Spinal cord (tissue), 10 donors: ENCODE data around the gene SUCLG2. TPM values are rescaled to one million over a fixed set of nuclear protein-coding genes. Genes with fewer than 3 reads are reported as not detected.
A peak's percentile ranks its signal among the peaks of the same experiment; 100 is the strongest.

Experiments
- DNase-seq, 6 donors: peaks; one replicate each; pipeline versions ENCODE4 v3.0.0 to v3.0.0-alpha.2; 2013 to 2015; ENCODE audit warnings: low spot score in 6 of 6, low read depth in 4 of 6
- H3K27ac ChIP-seq: one replicate; pipeline ENCODE4 v1.5.1; 2013; ENCODE audit warnings: low read depth, low read length, control low read depth
- H3K27me3 ChIP-seq: one replicate; pipeline ENCODE4 v1.6.1; 2013; ENCODE audit warnings: low read length; ENCODE audit not compliant: control insufficient read depth, insufficient read depth
- H3K36me3 ChIP-seq: one replicate; pipeline ENCODE4 v1.6.1; 2013; ENCODE audit warnings: low read length; ENCODE audit not compliant: control insufficient read depth, insufficient read depth
- H3K4me1 ChIP-seq: one replicate; pipeline ENCODE4 v1.6.1; 2013; ENCODE audit warnings: low read length; ENCODE audit not compliant: control insufficient read depth, insufficient read depth
- H3K4me3 ChIP-seq: one replicate; pipeline ENCODE4 v1.5.1; 2013; ENCODE audit warnings: low read depth, low read length, control low read depth
- H3K9me3 ChIP-seq: one replicate; pipeline ENCODE4 v1.6.1; 2013; ENCODE audit warnings: low read length; ENCODE audit not compliant: control insufficient read depth, insufficient read depth
- WGBS: methylation state at CpG from one replicate; pipeline ENCODE4 v1.1.5; 2013; ENCODE audit warnings: missing lambda C conversion rate; ENCODE audit not compliant: insufficient coverage; 5-methylcytosine and 5-hydroxymethylcytosine counted together
- polyA plus RNA-seq, 2 donors: library from polyadenylated mRNA; unstranded; fragments of 120-200 nt; gene quantifications; one replicate each; pipeline ENCODE4 v1.2.1, GENCODE V29; 2013; ENCODE audit not compliant: insufficient read length in 2 of 2
- total RNA-seq, 2 donors: library from RNA; depleted of rRNA in 1 of 2; stranded (reverse); fragments of 120-200 nt in 1 of 2; fragments of >200 nt in 1 of 2; gene quantifications; one replicate each; pipeline versions ENCODE4 v1.2.3 to v1.2.4, GENCODE V29; 2013 to 2014
- donor health status: healthy.

The SUCLG2 gene
- total and polyA plus RNA-seq, 4 donors = 23.4 to 39.2 (median 26.8) TPM

- H3K9me3 ChIP-seq = no peaks in the 10 kb centered on the region
- no peak overlapping the region for H3K4me3 ChIP-seq
- H3K36me3 ChIP-seq = no peaks in the 10 kb centered on the region
- WGBS = 80% methylated on average over 1 of the region's 1 CpG
- H3K4me1 ChIP-seq = no peaks in the 10 kb centered on the region
- H3K27me3 ChIP-seq = no peaks in the 10 kb centered on the region
- H3K27ac ChIP-seq = no peak overlapping the region
- no peak for DNase-seq
Measured at GRCh38 chr3:67685499-67685898, 31.1 kb upstream of the SUCLG2 start.

GRCh38 chr3:67684211-67684610, 29.8 kb upstream of the SUCLG2 start:
- no CpG with 5 or more reads among the region's 3 CpGs for WGBS
- no peak overlapping the region for H3K27ac ChIP-seq
- H3K4me3 ChIP-seq = no peak overlapping the region
- H3K4me1 ChIP-seq = no peaks in the 10 kb centered on the region
- H3K27me3 ChIP-seq = no peaks in the 10 kb centered on the region
- H3K9me3 ChIP-seq = no peaks in the 10 kb centered on the region
- no peaks in the 10 kb centered on the region for H3K36me3 ChIP-seq
- peak in 2 of 6 donors; percentile 63 to 86 for DNase-seq

GRCh38 chr3:67683522-67683921, 29.1 kb upstream of the SUCLG2 start:
- Histone ChIP-seq H3K9me3 (no peaks in the 10 kb centered on the region), H3K4me1 (no peaks in the 10 kb centered on the region)
- DNase-seq = no peak

DNA sequence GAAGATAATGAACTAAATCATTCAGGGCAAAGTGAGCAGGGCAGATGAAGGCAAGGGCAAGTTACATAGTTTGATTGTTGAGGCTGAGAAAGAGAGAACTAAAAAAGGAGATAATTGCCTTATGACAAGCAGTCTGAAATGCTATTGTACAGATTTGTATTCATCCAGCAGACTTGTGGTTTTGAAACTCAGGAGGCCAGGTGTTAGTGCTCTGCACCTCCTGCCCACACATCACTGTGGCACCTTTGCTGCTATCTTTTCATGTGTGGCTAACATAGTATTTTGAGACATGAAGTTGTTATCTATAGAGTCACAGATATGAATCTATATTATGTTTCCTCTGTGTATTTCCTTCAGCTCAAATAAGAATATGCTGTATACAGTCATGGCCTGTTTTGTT, 24.3 kb upstream of the SUCLG2 start:
- no peaks in the 10 kb centered on the region for H3K36me3 ChIP-seq
- no peak for DNase-seq
- H3K4me3 ChIP-seq = no peak overlapping the region

More at GRCh38 chr3:67683522-67683921, 29.1 kb upstream of the SUCLG2 start:
- H3K36me3 ChIP-seq = no peaks in the 10 kb centered on the region
- H3K27me3 ChIP-seq = no peaks in the 10 kb centered on the region
- H3K4me3 ChIP-seq = no peak overlapping the region
- H3K27ac ChIP-seq = no peak overlapping the region

DNA sequence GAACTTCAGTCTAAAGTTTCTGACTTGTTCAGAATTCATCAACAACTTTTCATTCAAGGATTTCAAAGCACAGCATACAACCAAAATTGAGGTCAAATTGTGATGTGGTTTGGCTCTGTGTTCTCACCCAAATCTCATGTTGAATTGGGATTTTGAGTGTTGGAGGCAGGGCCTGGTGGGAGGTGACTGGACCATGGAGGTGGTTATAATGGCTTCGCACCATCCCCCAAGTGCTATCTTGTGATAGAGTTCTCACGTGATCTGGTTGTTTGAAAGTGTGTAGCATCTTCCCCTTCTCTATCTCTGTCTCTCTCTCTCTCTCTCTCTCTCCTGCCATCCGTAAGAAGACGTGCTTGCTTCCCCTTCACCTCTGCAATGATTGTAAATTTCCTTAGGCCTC, 19.6 kb upstream of the SUCLG2 start:
- H3K27ac ChIP-seq = no peak overlapping the region
- H3K36me3 ChIP-seq = no peaks in the 10 kb centered on the region
- no peaks in the 10 kb centered on the region for H3K9me3 ChIP-seq
- H3K27me3 ChIP-seq = no peaks in the 10 kb centered on the region
- WGBS = no CpG with 5 or more reads among the region's 4 CpGs
- no peak overlapping the region for H3K4me3 ChIP-seq
- no peaks in the 10 kb centered on the region for H3K4me1 ChIP-seq
- DNase-seq = no peak

More for the DNA sequence above, 24.3 kb upstream of the SUCLG2 start:
- H3K4me1 ChIP-seq = no peaks in the 10 kb centered on the region
- no peak overlapping the region for H3K27ac ChIP-seq
- no peaks in the 10 kb centered on the region for H3K9me3 ChIP-seq
- H3K27me3 ChIP-seq = no peaks in the 10 kb centered on the region

DNA sequence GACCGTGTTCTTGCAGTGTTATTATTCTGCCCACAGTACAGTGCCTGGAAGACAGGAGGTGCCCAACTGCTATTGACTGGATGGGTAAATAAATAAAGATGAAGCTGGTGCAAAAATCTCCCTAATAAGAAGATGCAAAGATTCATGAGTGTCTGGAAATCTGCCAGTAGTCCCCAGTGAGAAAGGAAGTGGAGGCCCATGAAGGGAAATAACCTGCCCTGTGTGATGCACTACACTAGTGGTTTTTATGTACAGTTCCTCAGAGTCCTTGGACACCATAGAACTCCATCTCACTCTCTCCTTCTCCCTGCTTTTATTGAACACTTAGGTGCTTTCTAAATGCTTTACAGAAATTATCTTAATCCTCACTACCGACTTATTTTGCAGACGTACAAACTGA, 8.3 kb upstream of the SUCLG2 start:
- Histone ChIP-seq H3K36me3 (no peaks in the 10 kb centered on the region), H3K27me3 (no peaks in the 10 kb centered on the region), H3K27ac (no peak overlapping the region), H3K4me1 (no peaks in the 10 kb centered on the region), H3K9me3 (no peaks in the 10 kb centered on the region), H3K4me3 (no peak overlapping the region)
- no peak for DNase-seq
- WGBS = no CpG with 5 or more reads among the region's 3 CpGs

DNA sequence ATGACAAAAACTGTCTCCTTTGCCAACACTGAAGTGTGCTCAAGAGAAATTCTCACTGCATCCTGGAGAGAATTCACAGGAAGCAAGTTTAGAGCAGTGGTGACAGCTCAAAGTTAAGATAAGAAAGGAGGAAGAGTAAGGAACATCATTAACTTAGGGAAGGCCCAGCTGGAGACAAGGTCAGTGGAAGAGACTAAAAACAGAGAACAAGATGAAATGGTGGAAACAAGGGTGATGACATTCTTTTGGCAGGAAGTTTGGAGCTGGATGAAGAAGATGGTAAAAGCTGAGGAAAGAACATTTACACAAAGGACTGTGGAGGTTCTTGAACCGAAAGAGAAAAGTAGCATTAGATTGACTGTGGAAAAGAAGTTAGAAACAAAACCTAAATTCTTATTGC, 6.7 kb upstream of the SUCLG2 start:
- Histone ChIP-seq H3K36me3 (no peaks in the 10 kb centered on the region), H3K9me3 (no peaks in the 10 kb centered on the region), H3K4me1 (no peaks in the 10 kb centered on the region), H3K4me3 (no peak overlapping the region), H3K27ac (no peak overlapping the region), H3K27me3 (no peaks in the 10 kb centered on the region)
- no peak for DNase-seq
- no CpG with 5 or more reads among the region's 1 CpG for WGBS

DNA sequence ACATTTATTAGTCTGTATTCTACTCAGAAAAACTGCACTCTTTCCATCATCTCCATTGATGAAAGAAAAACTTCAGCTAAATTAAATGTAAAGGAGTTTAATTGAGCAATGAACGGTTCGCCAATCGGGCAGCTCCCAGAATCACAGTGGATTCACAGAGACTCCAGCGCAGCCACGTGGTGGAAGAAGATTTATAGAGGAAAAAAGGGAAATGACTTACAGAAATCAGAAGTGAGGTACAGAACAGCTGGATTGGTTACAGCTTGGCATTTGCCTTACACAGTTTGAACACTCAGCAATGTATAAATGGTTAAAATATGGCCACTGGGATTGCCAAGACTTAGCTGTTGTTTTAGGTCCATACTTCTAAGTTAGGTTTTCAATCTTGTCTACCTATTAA, 2.8 kb upstream of the SUCLG2 start:
- WGBS = no CpG with 5 or more reads among the region's 5 CpGs
- Histone ChIP-seq H3K36me3 (no peaks in the 10 kb centered on the region), H3K27ac (no peak overlapping the region), H3K4me3 (no peak overlapping the region), H3K4me1 (peaks cover 5% of the 10 kb centered on the region), H3K27me3 (no peaks in the 10 kb centered on the region), H3K9me3 (no peaks in the 10 kb centered on the region)
- DNase-seq = no peak

- Histone ChIP-seq H3K27me3 (no peaks in the 10 kb centered on the region), H3K36me3 (no peaks in the 10 kb centered on the region)
- no CpG with 5 or more reads among the region's 2 CpGs for WGBS
Measured at GRCh38 chr3:67656614-67657013, 2.2 kb upstream of the SUCLG2 start.

GRCh38 chr3:67655364-67656121, 1.1 kb upstream of the SUCLG2 start:
- Histone ChIP-seq H3K4me1 (peaks cover 5% of the 10 kb centered on the region), H3K4me3 (no peak overlapping the region), H3K9me3 (no peaks in the 10 kb centered on the region), H3K27me3 (no peaks in the 10 kb centered on the region), H3K27ac (no peak overlapping the region), H3K36me3 (no peaks in the 10 kb centered on the region)
- DNase-seq = no peak
- 94% methylated on average over 20 of the region's 24 CpGs for WGBS

More at GRCh38 chr3:67656614-67657013, 2.2 kb upstream of the SUCLG2 start:
- Histone ChIP-seq H3K9me3 (no peaks in the 10 kb centered on the region), H3K4me1 (peaks cover 5% of the 10 kb centered on the region), H3K4me3 (no peak overlapping the region), H3K27ac (no peak overlapping the region)
- no peak for DNase-seq
